Colonic mucosa (tissue), 4 donors: ENCODE results near the gene ANOS1. TPM values are rescaled to one million over a fixed set of nuclear protein-coding genes. Genes with fewer than 3 reads are reported as not detected.
A peak's percentile ranks its signal among the peaks of the same experiment; 100 is the strongest.

Source experiments
- DNase-seq: peaks from one replicate; pipeline ENCODE4 v3.0.0-alpha.2; 2020
- H3K27ac ChIP-seq: fragments of 200-600 bp; one replicate; pipeline ENCODE4 v1.8.0; 2021
- H3K27me3 ChIP-seq: fragments of 200-600 bp; one replicate; pipeline ENCODE4 v1.8.0; 2021
- H3K36me3 ChIP-seq: fragments of 200-600 bp; one replicate; pipeline ENCODE4 v1.8.0; 2021
- H3K4me1 ChIP-seq: fragments of 200-600 bp; one replicate; pipeline ENCODE4 v1.8.0; 2021; ENCODE audit warnings: mild to moderate bottlenecking
- H3K4me3 ChIP-seq: fragments of 200-600 bp; one replicate; pipeline ENCODE4 v1.8.0; 2021
- H3K9ac ChIP-seq, 2 donors: one replicate each; pipeline ENCODE4 v1.7.0; 2013; ENCODE audit warnings: control low read depth in 2 of 2, low read depth in 2 of 2, low read length in 2 of 2
- H3K9me3 ChIP-seq: fragments of 200-600 bp; one replicate; pipeline ENCODE4 v1.8.0; 2021
- CTCF ChIP-seq: fragments of 200-600 bp; IDR thresholded peaks from one replicate; pipeline ENCODE4 v1.8.0; 2022; ENCODE audit warnings: antibody characterized with exemption, mild to moderate bottlenecking
- intact Hi-C: fragments of 100-400 bp; cut with DNase I; formaldehyde crosslinking; loops from one replicate; pipeline ENCODE4 v1.14.1; 2022
- total RNA-seq, 2 donors: library from RNA; stranded (reverse); fragmentation: NEBNext Ultra II Directional in 1 of 2; extraction: Animal tissue kit (Norgen Biotek cat#: 25700) in 1 of 2; gene quantifications; one replicate each; pipeline ENCODE4 v1.2.1, GENCODE V29; 2021
- donor health status: healthy.
- donor health status: DM: no; HTN: no; CAD: no.
- donor health status: DM: no; HTN: no; CAD: no.

ANOS1 gene
- total RNA-seq, 2 donors from 2014 or later = 0.24 to 0.52 TPM

- intact Hi-C loops = loop anchor here (2.0 to 10.0 kb wide), 2 partner anchors 554 to 744 kb away; no protein-coding TSS in a partner anchor
- Histone ChIP-seq H3K9me3 (no peaks in the 10 kb centered on the region), H3K4me3 (no peak overlapping the region), H3K9ac (no peak overlapping the region), H3K27me3 (no peaks in the 10 kb centered on the region), H3K27ac (no peak overlapping the region), H3K36me3 (no peaks in the 10 kb centered on the region), H3K4me1 (no peaks in the 10 kb centered on the region)
- TF ChIP-seq CTCF = peak; percentile 62
- DNase-seq = peak; percentile 38
Measured at GRCh38 chrX:8738588-8739189, 6.8 kb upstream of the ANOS1 start.

GRCh38 chrX:8737883-8738282 lies 5.9 kb upstream of the ANOS1 start:
- intact Hi-C loops = loop anchor here (2.0 to 10.0 kb wide), 2 partner anchors 553 to 743 kb away; no protein-coding TSS in a partner anchor
- Histone ChIP-seq H3K9me3 (no peaks in the 10 kb centered on the region), H3K4me3 (no peak overlapping the region), H3K36me3 (no peaks in the 10 kb centered on the region), H3K4me1 (no peaks in the 10 kb centered on the region), H3K9ac (no peak overlapping the region), H3K27ac (no peak overlapping the region), H3K27me3 (no peaks in the 10 kb centered on the region)
- TF ChIP-seq CTCF = no peak
- DNase-seq = no peak

- DNase-seq = no peak
- Histone ChIP-seq H3K4me1 (no peaks in the 10 kb centered on the region), H3K9ac (no peak overlapping the region), H3K9me3 (no peaks in the 10 kb centered on the region), H3K27ac (no peak overlapping the region), H3K27me3 (peaks cover 27% of the 10 kb centered on the region), H3K36me3 (no peaks in the 10 kb centered on the region), H3K4me3 (peak overlapping the region; percentile 13)
- TF ChIP-seq CTCF = no peak
- intact Hi-C loops = loop anchor here (10.0 kb wide), 1 partner anchor 546 kb away; no protein-coding TSS in a partner anchor
Measured at GRCh38 chrX:8730812-8731558, 952 bp downstream of the ANOS1 start.

- H3K9ac ChIP-seq = no peak overlapping the region
- H3K4me1 ChIP-seq = no peaks in the 10 kb centered on the region
- no peak overlapping the region for H3K4me3 ChIP-seq
- peaks cover 27% of the 10 kb centered on the region for H3K27me3 ChIP-seq
- H3K27ac ChIP-seq = no peak overlapping the region
- TF ChIP-seq CTCF = no peak
- intact Hi-C loops = loop anchor here (10.0 kb wide), 1 partner anchor 545 kb away; no protein-coding TSS in a partner anchor
- H3K9me3 ChIP-seq = no peaks in the 10 kb centered on the region
- no peak for DNase-seq
- H3K36me3 ChIP-seq = no peaks in the 10 kb centered on the region
Measured at GRCh38 chrX:8729811-8730210, 2.1 kb downstream of the ANOS1 start.

- intact Hi-C loops = no loop called here
- H3K27me3 ChIP-seq = peaks cover 27% of the 10 kb centered on the region
- no peaks in the 10 kb centered on the region for H3K9me3 ChIP-seq
- no peak for DNase-seq
- no peaks in the 10 kb centered on the region for H3K36me3 ChIP-seq
- no peak overlapping the region for H3K4me3 ChIP-seq
- H3K9ac ChIP-seq = no peak overlapping the region
- H3K27ac ChIP-seq = no peak overlapping the region
- no peaks in the 10 kb centered on the region for H3K4me1 ChIP-seq
- TF ChIP-seq CTCF = no peak
Measured at GRCh38 chrX:8728932-8729535, 2.9 kb downstream of the ANOS1 start.
